Retinal pigment epithelial cell (primary cell): ENCODE measurements around the gene AP1AR.
A peak's percentile ranks its signal among the peaks of the same experiment; 100 is the strongest.
"Not testable (repeated sequence)": the region's sequence is repeated elsewhere in the genome, so short reads cannot be mapped to it uniquely, and the experiment has no call there.

Source experiments
- DNase-seq: peaks from one replicate; pipeline ENCODE4 v3.0.0-alpha.2; 2010; ENCODE audit warnings: low read depth
- H3K4me3 ChIP-seq: 2 replicates; pipeline ENCODE4 v1.5.1; 2011; ENCODE audit warnings: mild to moderate bottlenecking, low read length, control low read depth, moderate library complexity
- CTCF ChIP-seq: conservative IDR thresholded peaks from 2 replicates; pipeline ENCODE4 v1.5.1; 2011; ENCODE audit warnings: low read depth, low read length, control low read depth, inconsistent platforms

The AP1AR gene

DNA sequence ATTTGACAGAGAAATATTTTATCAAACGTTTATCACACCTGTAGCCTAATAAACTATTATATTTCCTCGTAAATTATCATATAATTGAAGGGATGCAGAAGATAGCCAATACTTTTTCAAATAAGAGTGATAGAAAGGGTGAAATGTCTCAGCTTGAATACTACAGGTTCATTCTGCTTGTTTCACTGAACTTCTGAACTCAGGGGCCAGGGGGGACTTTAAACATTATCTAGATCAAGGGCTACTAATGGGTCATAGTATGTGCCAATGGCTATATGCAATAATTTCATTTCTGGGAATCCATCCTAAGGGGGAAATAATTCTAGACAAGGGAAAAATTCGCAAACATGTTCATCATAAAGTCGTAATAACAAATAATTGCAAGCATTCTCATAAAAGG is 68.1 kb downstream of the AP1AR start:
- DNase-seq, result no peak
- no peak overlapping the region for H3K4me3 ChIP-seq
- TF ChIP-seq CTCF, result no peak

DNA sequence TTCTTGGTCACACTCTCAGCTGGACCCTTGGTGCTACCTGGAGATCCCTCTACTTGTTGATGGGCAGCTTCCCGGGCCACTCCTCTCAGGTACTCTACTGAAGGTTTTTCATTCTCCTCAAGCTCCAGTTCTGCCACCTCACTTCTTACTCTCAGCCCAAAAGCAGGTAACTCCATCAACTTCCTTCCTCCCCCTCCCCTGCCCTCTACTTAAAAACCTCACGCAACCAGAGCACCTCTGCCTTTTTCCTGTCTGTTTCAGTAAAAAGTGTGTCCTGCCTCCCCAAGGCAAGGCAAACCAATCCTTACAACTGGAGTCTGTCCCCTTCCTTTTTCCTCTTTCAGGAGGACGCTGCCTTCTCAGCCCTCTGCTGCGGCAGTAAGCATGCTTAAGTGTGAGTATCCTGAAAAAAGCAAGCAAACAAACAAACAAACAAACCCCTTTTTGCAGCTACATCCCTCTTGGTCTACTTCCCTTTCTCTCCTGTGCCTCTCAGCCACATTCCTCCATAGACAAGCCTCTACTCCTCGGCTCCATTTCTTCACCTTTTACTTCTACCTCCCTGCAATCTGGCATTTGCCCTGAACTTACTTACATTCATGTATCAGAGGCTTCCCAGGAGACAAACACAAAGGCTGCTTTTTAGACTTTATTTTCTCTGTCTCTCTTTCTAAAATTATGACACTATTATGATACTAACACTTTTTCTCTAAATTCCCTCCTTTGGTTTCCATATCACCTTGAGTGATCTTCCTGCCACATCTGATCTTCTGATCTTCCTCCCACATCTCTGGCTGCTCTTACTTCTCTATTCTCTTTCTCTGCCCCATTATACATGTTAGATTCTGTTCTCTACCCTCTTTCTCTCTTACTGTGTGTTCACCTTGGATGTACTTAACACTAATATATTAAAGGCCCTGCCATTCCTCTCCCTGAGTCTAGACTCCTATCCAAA is 71.0 kb downstream of the AP1AR start:
- DNase-seq, result no peak
- no peak overlapping the region for H3K4me3 ChIP-seq
- no peak for TF ChIP-seq CTCF

- DNase-seq, H3K4me3 ChIP-seq: not testable (repeated sequence)
Observed at GRCh38 chr4:112305477-112305876, 73.9 kb downstream of the AP1AR start.

DNA sequence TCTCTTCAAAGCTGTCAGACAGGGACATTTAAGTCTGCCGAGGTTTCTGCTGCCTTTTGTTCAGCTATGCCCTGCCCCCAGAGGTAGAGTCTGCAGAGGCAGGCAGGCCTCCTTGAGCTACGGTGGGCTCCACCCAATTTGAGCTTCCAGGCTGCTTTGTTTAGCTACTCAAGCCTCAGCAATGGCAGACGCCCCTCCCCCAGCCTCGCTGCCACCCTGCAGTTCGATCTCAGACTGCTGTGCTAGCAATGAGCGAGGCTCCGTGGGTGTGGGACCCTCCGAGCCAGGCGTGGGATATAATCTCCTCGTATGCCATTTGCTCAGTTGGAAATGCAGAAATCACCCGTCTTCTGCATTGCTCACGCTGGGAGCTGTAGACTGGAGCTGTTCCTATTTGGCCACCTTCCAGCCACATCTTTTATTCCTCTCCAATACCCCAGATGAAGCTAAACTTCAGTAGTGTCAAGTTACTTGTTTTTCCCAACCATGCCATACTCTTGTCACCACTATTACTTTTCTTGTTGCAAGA is 77.7 kb downstream of the AP1AR start:
- H3K4me3 ChIP-seq, result peak overlapping the region; percentile 46
- TF ChIP-seq CTCF, result peak; percentile 15
- not testable (repeated sequence) for DNase-seq

- DNase-seq, result no peak
- no peak overlapping the region for H3K4me3 ChIP-seq
- TF ChIP-seq CTCF, result no peak
Observed at GRCh38 chr4:112311516-112311915, 79.9 kb downstream of the AP1AR start.

- DNase-seq, result no peak
- no peak overlapping the region for H3K4me3 ChIP-seq
Observed at GRCh38 chr4:112312610-112313239, 81.1 kb downstream of the AP1AR start.

DNA sequence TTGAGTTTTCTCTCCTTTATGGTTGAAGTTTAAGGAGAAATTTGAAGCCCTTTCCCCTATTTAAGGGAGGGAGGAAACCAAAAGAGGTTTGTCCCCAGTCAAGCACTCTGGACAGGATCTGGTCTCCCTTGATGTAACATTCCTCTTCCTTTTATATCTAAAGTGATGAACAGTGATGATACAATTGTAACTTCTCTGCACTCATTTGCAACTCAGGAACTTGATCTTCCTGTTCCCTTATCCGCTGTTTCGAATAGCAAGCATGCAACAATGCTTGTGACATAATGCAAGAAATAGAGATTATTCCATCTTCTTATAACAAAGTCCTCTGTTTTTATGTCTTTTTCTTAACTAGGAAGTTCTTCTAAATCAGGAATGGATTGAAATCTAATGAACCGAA is 83.9 kb downstream of the AP1AR start:
- no peak for DNase-seq
- TF ChIP-seq CTCF, result no peak
- H3K4me3 ChIP-seq, result no peak overlapping the region

More at GRCh38 chr4:112312610-112313239, 81.1 kb downstream of the AP1AR start:
- TF ChIP-seq CTCF, result no peak
